Upper lobe of right lung (tissue), 1 donor: ENCODE results near the gene LINGO1. TPM values are rescaled to one million over a fixed set of nuclear protein-coding genes. Genes with fewer than 3 reads are reported as not detected.

Source experiments
- ATAC-seq: fragments of 200-7000 bp; cut with Tn5 transposase; one replicate; pipeline ENCODE4 v1.9.1; 2020; ENCODE audit warnings: mild to moderate bottlenecking, moderate library complexity
- DNase-seq: peaks from one replicate; pipeline ENCODE4 v3.0.0-alpha.2; 2020
- H3K27ac ChIP-seq: fragments of 200-600 bp; one replicate; pipeline ENCODE4 v1.8.0; 2022
- H3K27me3 ChIP-seq: fragments of 200-600 bp; one replicate; pipeline ENCODE4 v1.8.0; 2022; ENCODE audit warnings: mild to moderate bottlenecking
- H3K36me3 ChIP-seq: fragments of 200-600 bp; one replicate; pipeline ENCODE4 v1.8.0; 2022
- H3K4me1 ChIP-seq: fragments of 200-600 bp; one replicate; pipeline ENCODE4 v1.8.0; 2022
- H3K4me3 ChIP-seq: fragments of 200-600 bp; one replicate; pipeline ENCODE4 v1.8.0; 2022; ENCODE audit warnings: mild to moderate bottlenecking
- H3K9me3 ChIP-seq: fragments of 200-600 bp; one replicate; pipeline ENCODE4 v1.8.0; 2022
- intact Hi-C: fragments of 100-400 bp; cut with DNase I; formaldehyde crosslinking; loops from one replicate; pipeline ENCODE4 v1.11.0; 2022
- total RNA-seq: library from RNA; stranded (reverse); fragmentation: NEBNext Ultra II Directional; extraction: Animal tissue kit (Norgen Biotek cat#: 25700); gene quantifications from one replicate; pipeline ENCODE4 v1.2.1, GENCODE V29; 2021
- TF ChIP-seq, protein P1 (sequence below): fragments of 200-600 bp; IDR thresholded peaks from one replicate; pipeline ENCODE4 v1.8.0; 2022; ENCODE audit warnings: antibody characterized with exemption
- donor health status: DM: no; HTN: yes; CAD: no; lungs with severe emphysema.

The LINGO1 gene
- total RNA-seq, 1 donor from 2014 or later, result 0.98 TPM

DNA sequence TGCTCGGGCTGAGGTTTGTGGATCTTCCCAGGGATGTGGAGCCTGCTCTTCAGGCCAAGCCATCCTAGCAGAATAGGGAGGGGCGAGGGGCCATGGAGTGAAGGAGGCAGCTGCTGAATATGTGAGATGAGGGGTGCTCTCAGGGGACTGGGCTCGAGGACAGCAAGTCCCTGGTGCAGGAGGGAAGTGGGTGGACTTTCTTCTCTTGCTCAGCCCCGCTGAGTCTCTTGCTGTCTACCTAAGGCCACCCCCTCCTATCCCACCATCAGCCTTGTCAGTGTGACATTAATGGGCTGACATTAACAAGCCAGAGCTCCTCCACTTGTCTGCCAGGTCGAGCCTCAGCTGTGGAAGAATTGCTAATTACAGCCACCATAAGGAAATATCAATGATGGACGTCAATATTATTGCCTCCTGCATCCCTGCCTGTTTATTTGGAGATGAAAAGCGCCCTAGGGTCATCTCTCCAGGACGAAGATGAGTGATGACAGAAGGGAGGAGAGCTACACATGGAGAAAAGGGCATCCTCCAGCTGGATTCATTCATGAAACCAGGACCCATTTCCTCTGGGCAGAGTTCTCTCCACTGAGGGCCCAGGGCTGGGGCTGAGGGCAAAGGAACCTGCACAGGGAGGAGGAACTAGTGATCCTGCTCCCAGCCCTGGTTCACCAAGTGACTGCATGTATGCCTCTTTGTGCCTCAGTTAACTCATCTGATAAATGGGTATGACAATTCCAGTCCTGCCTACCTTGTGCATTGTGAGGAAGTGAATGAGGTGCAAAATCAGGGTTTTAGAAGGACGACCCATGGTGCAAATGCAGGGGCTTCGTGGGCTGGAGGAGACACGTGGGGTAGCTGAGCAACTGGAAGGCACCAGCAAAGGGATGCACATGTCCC is 34.9 kb upstream of the LINGO1 start:
- ATAC-seq (no peak), DNase-seq (no peak)
- intact Hi-C loops, result no loop called here
- H3K4me1 ChIP-seq, result no peaks in the 10 kb centered on the region
- H3K4me3 ChIP-seq, result no peak overlapping the region
- no peaks in the 10 kb centered on the region for H3K36me3 ChIP-seq
- H3K9me3 ChIP-seq, result no peaks in the 10 kb centered on the region
- TF ChIP-seq, protein P1, sequence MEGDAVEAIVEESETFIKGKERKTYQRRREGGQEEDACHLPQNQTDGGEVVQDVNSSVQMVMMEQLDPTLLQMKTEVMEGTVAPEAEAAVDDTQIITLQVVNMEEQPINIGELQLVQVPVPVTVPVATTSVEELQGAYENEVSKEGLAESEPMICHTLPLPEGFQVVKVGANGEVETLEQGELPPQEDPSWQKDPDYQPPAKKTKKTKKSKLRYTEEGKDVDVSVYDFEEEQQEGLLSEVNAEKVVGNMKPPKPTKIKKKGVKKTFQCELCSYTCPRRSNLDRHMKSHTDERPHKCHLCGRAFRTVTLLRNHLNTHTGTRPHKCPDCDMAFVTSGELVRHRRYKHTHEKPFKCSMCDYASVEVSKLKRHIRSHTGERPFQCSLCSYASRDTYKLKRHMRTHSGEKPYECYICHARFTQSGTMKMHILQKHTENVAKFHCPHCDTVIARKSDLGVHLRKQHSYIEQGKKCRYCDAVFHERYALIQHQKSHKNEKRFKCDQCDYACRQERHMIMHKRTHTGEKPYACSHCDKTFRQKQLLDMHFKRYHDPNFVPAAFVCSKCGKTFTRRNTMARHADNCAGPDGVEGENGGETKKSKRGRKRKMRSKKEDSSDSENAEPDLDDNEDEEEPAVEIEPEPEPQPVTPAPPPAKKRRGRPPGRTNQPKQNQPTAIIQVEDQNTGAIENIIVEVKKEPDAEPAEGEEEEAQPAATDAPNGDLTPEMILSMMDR, result no peak
- H3K27me3 ChIP-seq, result peaks cover 35% of the 10 kb centered on the region
- no peak overlapping the region for H3K27ac ChIP-seq

DNA sequence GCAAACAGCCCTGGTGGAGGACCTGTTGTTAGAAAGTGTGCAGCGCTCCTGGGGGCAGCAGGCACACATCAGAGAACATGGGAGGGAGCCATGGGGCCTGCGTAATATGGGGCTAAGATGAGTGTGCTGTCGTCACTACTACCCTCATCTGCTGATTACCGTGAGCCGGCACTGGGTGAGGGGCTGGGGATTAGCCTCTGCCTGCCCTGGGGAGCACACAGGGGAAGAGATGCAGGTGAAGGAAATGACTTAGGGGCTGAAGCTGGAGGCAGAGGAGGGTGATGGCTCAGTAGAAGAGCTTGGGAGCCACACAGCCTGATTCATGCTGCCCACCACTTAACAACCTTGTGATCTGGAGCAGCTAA is 33.6 kb upstream of the LINGO1 start:
- intact Hi-C loops, result no loop called here
- Histone ChIP-seq H3K27ac (no peak overlapping the region), H3K36me3 (no peaks in the 10 kb centered on the region), H3K27me3 (peaks cover 27% of the 10 kb centered on the region), H3K4me1 (no peaks in the 10 kb centered on the region), H3K9me3 (no peaks in the 10 kb centered on the region), H3K4me3 (no peak overlapping the region)
- TF ChIP-seq, protein P1, result no peak
- ATAC-seq, result no peak
- no peak for DNase-seq

DNA sequence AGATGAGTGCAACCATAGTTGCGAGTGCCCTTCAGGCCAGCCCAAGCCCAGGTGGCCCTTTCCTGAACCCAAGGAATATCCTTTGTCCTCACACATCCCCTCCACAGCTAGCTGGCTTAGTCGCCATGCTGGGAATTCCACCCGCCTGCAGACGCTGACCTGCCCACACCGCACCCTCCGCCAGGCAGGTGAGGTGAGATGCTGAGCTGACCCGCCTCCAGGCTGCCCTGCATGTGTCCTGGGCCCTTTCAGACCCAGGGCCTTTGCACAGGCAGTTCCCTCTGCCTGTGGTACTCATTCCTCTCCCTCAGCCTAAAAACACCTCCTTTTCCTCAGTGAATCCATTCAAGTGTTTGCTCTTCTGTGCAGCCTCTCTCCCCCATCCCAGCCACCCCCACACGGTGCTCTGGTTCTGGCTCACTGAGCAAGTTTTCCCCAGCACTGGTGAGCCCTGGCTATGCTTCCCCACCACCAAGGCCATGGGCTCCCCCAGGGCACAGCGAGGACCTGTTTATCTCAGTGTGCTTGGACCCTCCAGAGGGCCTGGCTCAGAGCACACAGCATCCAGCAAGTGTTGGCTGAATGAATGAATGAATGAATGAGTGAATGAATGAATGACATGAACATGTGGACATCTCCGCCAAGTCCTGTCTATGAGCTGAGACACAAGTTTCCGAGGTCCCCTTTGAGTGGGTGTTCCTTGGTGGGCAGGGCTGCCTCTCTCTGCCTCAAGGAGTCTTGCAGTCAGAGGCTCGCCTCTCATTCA is 33.0 kb upstream of the LINGO1 start:
- H3K4me1 ChIP-seq, result no peaks in the 10 kb centered on the region
- ATAC-seq, result no peak
- TF ChIP-seq, protein P1, result no peak
- no peak overlapping the region for H3K4me3 ChIP-seq
- no peaks in the 10 kb centered on the region for H3K9me3 ChIP-seq
- intact Hi-C loops, result no loop called here
- no peak overlapping the region for H3K27ac ChIP-seq
- no peak for DNase-seq
- H3K27me3 ChIP-seq, result peaks cover 21% of the 10 kb centered on the region
- no peaks in the 10 kb centered on the region for H3K36me3 ChIP-seq

DNA sequence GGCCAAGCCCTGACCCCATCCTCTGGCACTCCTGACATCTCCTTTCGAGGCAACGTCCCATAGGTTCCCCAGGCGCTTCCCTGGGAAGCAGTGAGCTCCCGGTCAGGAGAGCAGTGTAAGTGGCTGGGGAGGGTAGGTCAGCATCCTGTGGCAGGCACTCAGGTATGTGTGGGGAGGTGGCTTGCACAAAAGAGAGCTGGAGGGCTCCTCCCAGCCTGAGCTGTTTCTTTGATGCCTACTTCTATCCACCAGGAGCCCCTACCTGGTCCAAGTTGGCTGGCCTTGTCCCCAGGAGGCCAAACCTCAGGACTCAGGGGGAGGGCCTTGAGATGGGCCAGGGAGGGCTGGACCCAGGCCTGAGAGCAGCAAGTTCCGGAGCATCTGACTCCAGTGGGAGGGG is 31.7 kb upstream of the LINGO1 start:
- Histone ChIP-seq H3K27me3 (peaks cover 12% of the 10 kb centered on the region), H3K36me3 (no peaks in the 10 kb centered on the region), H3K9me3 (no peaks in the 10 kb centered on the region), H3K4me3 (no peak overlapping the region), H3K4me1 (no peaks in the 10 kb centered on the region), H3K27ac (no peak overlapping the region)
- no peak for ATAC-seq
- intact Hi-C loops, result no loop called here
- TF ChIP-seq, protein P1, result no peak
- no peak for DNase-seq

DNA sequence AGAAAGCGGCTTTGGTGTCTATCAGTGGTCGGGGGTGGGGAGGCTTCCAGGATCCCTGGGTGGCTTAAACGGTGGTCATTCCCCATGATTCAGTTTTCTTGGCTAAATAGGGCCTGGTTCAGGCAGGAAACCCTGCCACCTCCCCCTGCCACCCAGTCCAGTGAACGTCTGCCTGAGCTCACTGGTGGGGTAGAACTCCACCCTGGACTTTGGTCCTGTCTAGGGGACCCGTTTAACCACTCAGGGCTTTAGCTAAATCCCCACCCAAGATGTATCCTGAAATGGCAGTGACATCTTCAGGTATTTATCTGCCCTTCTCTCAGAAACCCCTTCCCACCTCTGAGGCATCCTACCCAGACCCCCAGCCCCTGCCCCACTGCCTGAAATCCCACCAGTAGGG is 30.5 kb upstream of the LINGO1 start:
- Histone ChIP-seq H3K27ac (no peak overlapping the region), H3K27me3 (peaks cover 12% of the 10 kb centered on the region), H3K4me1 (no peaks in the 10 kb centered on the region), H3K9me3 (no peaks in the 10 kb centered on the region), H3K36me3 (no peaks in the 10 kb centered on the region), H3K4me3 (no peak overlapping the region)
- intact Hi-C loops, result no loop called here
- TF ChIP-seq, protein P1, result no peak
- ATAC-seq (no peak), DNase-seq (no peak)
